ENCODE measurements around the gene VAV2.

DNA sequence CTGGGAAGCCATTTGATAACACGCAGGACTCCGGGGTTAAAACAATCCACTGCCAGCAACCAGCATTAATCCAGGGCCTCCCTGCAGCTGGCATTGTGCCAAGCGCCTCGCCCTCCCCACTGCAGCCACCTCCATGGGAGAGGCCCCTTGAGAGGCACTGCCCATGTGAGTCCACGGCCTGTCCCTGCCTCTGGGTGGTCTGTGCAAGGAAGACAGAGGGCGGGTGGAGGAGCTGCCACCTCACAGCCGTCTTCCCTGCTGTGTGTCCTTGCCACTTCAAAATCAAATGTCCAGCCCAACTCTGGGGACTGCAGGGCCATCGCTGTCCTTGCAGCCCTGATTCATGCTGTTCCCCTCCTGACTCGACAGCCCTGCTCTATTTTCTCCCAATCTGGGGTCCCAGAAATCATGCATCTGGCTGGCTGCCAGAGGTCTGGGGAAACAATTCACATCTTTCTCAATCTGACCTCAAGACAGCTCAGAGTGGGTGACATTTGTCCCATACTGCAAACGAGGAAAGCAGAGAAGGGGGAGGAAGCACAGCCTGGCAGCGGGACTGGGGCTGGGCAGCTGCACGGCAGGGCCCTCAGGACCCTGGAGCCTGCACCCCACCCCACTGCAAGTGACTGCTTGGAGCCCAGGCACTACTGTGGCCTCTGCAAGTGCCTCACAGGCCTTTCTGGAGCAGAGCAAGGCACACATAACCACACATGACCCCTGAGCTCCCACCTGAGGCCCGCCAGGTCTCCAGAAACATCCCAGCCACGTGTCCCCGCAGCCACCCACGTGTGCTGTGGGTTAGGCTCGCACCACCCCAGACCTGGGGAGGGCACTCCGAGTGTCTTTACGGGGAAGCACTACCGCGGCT, 48.9 kb upstream of the VAV2 start:
- TF ChIP-seq EGR1 (IDR thresholded peaks at IDR 0.05), result no peak
- TF ChIP-seq FOXM1 (IDR thresholded peaks at IDR 0.05; ENCODE audit: borderline replicate concordance, low read depth), result no peak
- no peak for TF ChIP-seq CEBPB (IDR thresholded peaks at IDR 0.05)
- no peak for TF ChIP-seq TEAD4 (IDR thresholded peaks at IDR 0.05)
- TF ChIP-seq, protein P1, sequence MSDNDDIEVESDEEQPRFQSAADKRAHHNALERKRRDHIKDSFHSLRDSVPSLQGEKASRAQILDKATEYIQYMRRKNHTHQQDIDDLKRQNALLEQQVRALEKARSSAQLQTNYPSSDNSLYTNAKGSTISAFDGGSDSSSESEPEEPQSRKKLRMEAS (IDR thresholded peaks at IDR 0.05), result no peak
- TF ChIP-seq EP300 (IDR thresholded peaks at IDR 0.05; ENCODE audit: borderline replicate concordance), result no peak
- TF ChIP-seq ZBTB7A (IDR thresholded peaks at IDR 0.05; ENCODE audit: low read depth), result no peak
- TF ChIP-seq, protein P2, sequence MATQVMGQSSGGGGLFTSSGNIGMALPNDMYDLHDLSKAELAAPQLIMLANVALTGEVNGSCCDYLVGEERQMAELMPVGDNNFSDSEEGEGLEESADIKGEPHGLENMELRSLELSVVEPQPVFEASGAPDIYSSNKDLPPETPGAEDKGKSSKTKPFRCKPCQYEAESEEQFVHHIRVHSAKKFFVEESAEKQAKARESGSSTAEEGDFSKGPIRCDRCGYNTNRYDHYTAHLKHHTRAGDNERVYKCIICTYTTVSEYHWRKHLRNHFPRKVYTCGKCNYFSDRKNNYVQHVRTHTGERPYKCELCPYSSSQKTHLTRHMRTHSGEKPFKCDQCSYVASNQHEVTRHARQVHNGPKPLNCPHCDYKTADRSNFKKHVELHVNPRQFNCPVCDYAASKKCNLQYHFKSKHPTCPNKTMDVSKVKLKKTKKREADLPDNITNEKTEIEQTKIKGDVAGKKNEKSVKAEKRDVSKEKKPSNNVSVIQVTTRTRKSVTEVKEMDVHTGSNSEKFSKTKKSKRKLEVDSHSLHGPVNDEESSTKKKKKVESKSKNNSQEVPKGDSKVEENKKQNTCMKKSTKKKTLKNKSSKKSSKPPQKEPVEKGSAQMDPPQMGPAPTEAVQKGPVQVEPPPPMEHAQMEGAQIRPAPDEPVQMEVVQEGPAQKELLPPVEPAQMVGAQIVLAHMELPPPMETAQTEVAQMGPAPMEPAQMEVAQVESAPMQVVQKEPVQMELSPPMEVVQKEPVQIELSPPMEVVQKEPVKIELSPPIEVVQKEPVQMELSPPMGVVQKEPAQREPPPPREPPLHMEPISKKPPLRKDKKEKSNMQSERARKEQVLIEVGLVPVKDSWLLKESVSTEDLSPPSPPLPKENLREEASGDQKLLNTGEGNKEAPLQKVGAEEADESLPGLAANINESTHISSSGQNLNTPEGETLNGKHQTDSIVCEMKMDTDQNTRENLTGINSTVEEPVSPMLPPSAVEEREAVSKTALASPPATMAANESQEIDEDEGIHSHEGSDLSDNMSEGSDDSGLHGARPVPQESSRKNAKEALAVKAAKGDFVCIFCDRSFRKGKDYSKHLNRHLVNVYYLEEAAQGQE (IDR thresholded peaks at IDR 0.05; ENCODE audit: low read depth), result no peak
